SK-N-SH (cell line): Measurements from ENCODE around the gene HOXB9. TPM values are rescaled to one million over a fixed set of nuclear protein-coding genes. Genes with fewer than 3 reads are reported as not detected.

Source experiments
- CTCF ChIA-PET: fragments of 300-600, 350-600 bp; formaldehyde crosslinking; extraction: SDS; loops from one replicate; lab custom pipeline; 2021; lab: Yijun Ruan, JAX
- POLR2A ChIA-PET: fragments of 350-600 bp; sonication (Branson Sonifier 250); formaldehyde crosslinking; extraction: SDS; loops from one replicate; lab custom pipeline; 2020; ENCODE audit warnings: antibody characterized with exemption, inconsistent platforms; lab: Yijun Ruan, JAX
- DNase-seq: peaks from one replicate; pipeline ENCODE4 v3.0.0; 2012
- H2AFZ ChIP-seq: fragments of 200-600 bp; sonication (generic); 2 replicates; pipeline ENCODE4 v1.8.1; 2016; ENCODE audit warnings: antibody characterized with exemption, mild to moderate bottlenecking, low read depth
- H3F3A ChIP-seq: fragments of 200-600 bp; sonication (generic); replicated peaks from 2 replicates; pipeline ENCODE3; 2016; ENCODE audit warnings: antibody characterized with exemption, mild to moderate bottlenecking; ENCODE audit not compliant: insufficient read depth
- H3K27ac ChIP-seq, 2 experiments: fragments of 200-500 bp in 1 of 2; fragments of 200-600 bp in 1 of 2; sonication (Bioruptor generic) in 1 of 2; sonication (generic), shearing (Covaris generic) in 1 of 2; 2 replicates each; pipeline versions ENCODE4 v1.5.1 to v1.6.1; 2014 to 2016; ENCODE audit warnings: low read depth in 2 of 2, inconsistent platforms in 1 of 2, low read length in 1 of 2, mild to moderate bottlenecking in 1 of 2, mixed read lengths in 1 of 2
- H3K27me3 ChIP-seq: fragments of 200-600 bp; sonication (generic), shearing (Covaris generic); 2 replicates; pipeline ENCODE4 v1.6.1; 2016; ENCODE audit warnings: mixed run types; ENCODE audit not compliant: insufficient read depth
- H3K36me3 ChIP-seq, 2 experiments: fragments of 200-500 bp in 1 of 2; fragments of 200-600 bp in 1 of 2; sonication (Bioruptor generic) in 1 of 2; sonication (generic) in 1 of 2; replicated peaks in 1 of 2; 2 replicates each; pipeline versions ENCODE3 to v1.5.1; 2014 to 2016; ENCODE audit warnings: low read length in 1 of 2, mild to moderate bottlenecking in 1 of 2; ENCODE audit not compliant: insufficient read depth in 2 of 2, control insufficient read depth in 1 of 2
- H3K4me1 ChIP-seq, 2 experiments: fragments of 200-500 bp in 1 of 2; fragments of 200-600 bp in 1 of 2; sonication (Bioruptor generic) in 1 of 2; sonication (generic), shearing (Covaris generic) in 1 of 2; 2 replicates each; pipeline versions ENCODE4 v1.5.1 to v1.6.1; 2014 to 2016; ENCODE audit warnings: low read depth in 1 of 2, low read length in 1 of 2, mixed run types in 1 of 2; ENCODE audit not compliant: insufficient read depth in 2 of 2, control insufficient read depth in 1 of 2
- H3K4me2 ChIP-seq: fragments of 200-600 bp; sonication (generic), shearing (Covaris generic); 2 replicates; pipeline ENCODE4 v1.6.1; 2017; ENCODE audit warnings: mixed run types
- H3K4me3 ChIP-seq, 2 experiments: fragments of 200-500 bp in 1 of 2; fragments of 200-600 bp in 1 of 2; sonication (Bioruptor generic) in 1 of 2; sonication (generic), shearing (Covaris generic) in 1 of 2; 2 replicates each; pipeline versions ENCODE4 v1.5.1 to v1.8.1; 2014 to 2016; ENCODE audit warnings: low read depth in 2 of 2, inconsistent platforms in 1 of 2, low read length in 1 of 2, mild to moderate bottlenecking in 1 of 2, mixed read lengths in 1 of 2, moderate library complexity in 1 of 2
- H3K79me2 ChIP-seq: fragments of 200-600 bp; sonication (generic); 2 replicates; pipeline ENCODE4 v1.8.1; 2017; ENCODE audit warnings: mild to moderate bottlenecking; ENCODE audit not compliant: insufficient read depth
- H3K9ac ChIP-seq: fragments of 200-600 bp; sonication (generic); 2 replicates; pipeline ENCODE4 v1.6.1; 2017; ENCODE audit warnings: mixed run types
- H3K9me2 ChIP-seq: fragments of 200-600 bp; sonication (generic); 2 replicates; pipeline ENCODE4 v1.6.1; 2017; ENCODE audit warnings: mixed run types
- H3K9me3 ChIP-seq: fragments of 200-600 bp; sonication (generic); 2 replicates; pipeline ENCODE4 v1.6.1; 2017; ENCODE audit warnings: mixed run types, mild to moderate bottlenecking, moderate library complexity
- H4K20me1 ChIP-seq: fragments of 200-600 bp; sonication (generic); 2 replicates; pipeline ENCODE4 v1.6.1; 2017; ENCODE audit warnings: mild to moderate bottlenecking, mixed run types; ENCODE audit not compliant: insufficient read depth
- EP300 ChIP-seq, 2 experiments: IDR thresholded peaks; 2 replicates each; pipeline versions ENCODE4 v1.4.0 to v1.6.1; 2012; ENCODE audit warnings: borderline replicate concordance in 1 of 2, low read depth in 1 of 2, low read length in 1 of 2
- EZH2phosphoT487 ChIP-seq: fragments of 200-600 bp; sonication (generic); IDR thresholded peaks from 2 replicates; pipeline ENCODE4 v1.6.1; 2017; ENCODE audit warnings: low read depth, mixed run types, mild to moderate bottlenecking, antibody characterized with exemption, moderate library complexity, borderline replicate concordance
- FOSL2 ChIP-seq: IDR thresholded peaks from 2 replicates; pipeline ENCODE4 v1.4.0; 2012; ENCODE audit warnings: low read depth, mild to moderate bottlenecking, moderate library complexity, borderline replicate concordance
- FOXJ3 ChIP-seq: sonication (generic); formaldehyde crosslinking; IDR thresholded peaks from 2 replicates; pipeline ENCODE4 v1.5.1; 2020; ENCODE audit warnings: mild to moderate bottlenecking, missing genetic modification reagents
- GATA2 ChIP-seq: sonication (generic); formaldehyde crosslinking; IDR thresholded peaks from 2 replicates; pipeline ENCODE4 v1.5.0; 2020; ENCODE audit warnings: mild to moderate bottlenecking, missing genetic modification reagents
- MEF2A ChIP-seq: IDR thresholded peaks from 2 replicates; pipeline ENCODE4 v1.4.0; 2012; ENCODE audit warnings: low read depth, borderline replicate concordance
- NRF1 ChIP-seq: IDR thresholded peaks from 2 replicates; pipeline ENCODE4 v1.6.1; 2012; ENCODE audit warnings: low read depth, mild to moderate bottlenecking, low read length
- TAF1 ChIP-seq: IDR thresholded peaks from 2 replicates; pipeline ENCODE4 v1.6.1; 2012; ENCODE audit warnings: low read depth, mild to moderate bottlenecking, low read length, moderate library complexity, borderline replicate concordance
- TCF12 ChIP-seq: IDR thresholded peaks from 2 replicates; pipeline ENCODE4 v1.4.0; 2012
- WGBS: methylation state at CpG from one replicate; pipeline ENCODE4 v1.1.6; 2017; ENCODE audit warnings: low lambda C conversion rate; 5-methylcytosine and 5-hydroxymethylcytosine counted together
- polyA plus RNA-seq, 3 experiments: library from polyadenylated mRNA; depleted of rRNA; stranded (reverse); fragments of >200 nt; gene quantifications; 2 replicates each; pipeline ENCODE4 v1.2.3, GENCODE V29; 2012
- TF ChIP-seq, protein P1 (sequence below): IDR thresholded peaks from 2 replicates; pipeline ENCODE4 v1.4.0; 2012; ENCODE audit warnings: low read depth, borderline replicate concordance
- TF ChIP-seq, protein P2 (sequence below): IDR thresholded peaks from 2 replicates; pipeline ENCODE4 v1.4.0; 2012; ENCODE audit warnings: low read depth
- TF ChIP-seq, protein P3 (sequence below): fragments of 200-600 bp; sonication (generic); IDR thresholded peaks from 2 replicates; pipeline ENCODE4 v1.6.1; 2017; ENCODE audit warnings: antibody characterized with exemption, mild to moderate bottlenecking, moderate library complexity

Gene HOXB9
- polyA plus RNA-seq, 1 of the 3 experiments (the other 2 are of a cell fraction), result not detected

DNA sequence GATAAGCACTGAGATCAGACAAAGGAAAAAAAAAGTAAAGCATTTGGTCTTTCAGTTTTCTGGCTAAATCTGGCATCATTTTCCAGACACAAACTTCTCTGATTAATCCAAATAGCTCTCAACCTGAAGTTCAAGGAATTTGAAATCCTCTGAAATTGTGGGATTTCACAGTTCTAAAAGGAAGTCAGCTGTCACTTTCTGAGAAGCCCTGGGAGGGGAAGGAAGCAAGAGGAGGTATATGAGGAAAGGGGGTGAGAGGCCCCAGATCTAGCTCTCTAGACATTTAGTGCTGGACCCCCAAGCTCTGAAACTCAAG lies 17.5 kb upstream of the HOXB9 start:
- no peak overlapping the region for H2AFZ ChIP-seq
- DNase-seq, result no peak
- no peaks in the 10 kb centered on the region for H3K9me2 ChIP-seq
- no peaks in the 10 kb centered on the region for H3F3A ChIP-seq
- ChIA-PET POLR2A (no interaction called here), CTCF (interaction anchor here (1.2 to 2.3 kb wide), 2 partner anchors 8 to 187 kb away, joined by 3 to 11 read pairs; no protein-coding TSS in a partner anchor)
- TF ChIP-seq MEF2A (no peak), FOXJ3 (no peak), FOSL2 (no peak), EP300 (IDR thresholded peaks at IDR 0.05; ENCODE audit: borderline replicate concordance in 1 of 2, low read depth in 1 of 2, low read length in 1 of 2) (no peak), TAF1 (no peak), GATA2 (CRISPR knock-in tag) (no peak), NRF1 (no peak)
- TF ChIP-seq, protein P1, sequence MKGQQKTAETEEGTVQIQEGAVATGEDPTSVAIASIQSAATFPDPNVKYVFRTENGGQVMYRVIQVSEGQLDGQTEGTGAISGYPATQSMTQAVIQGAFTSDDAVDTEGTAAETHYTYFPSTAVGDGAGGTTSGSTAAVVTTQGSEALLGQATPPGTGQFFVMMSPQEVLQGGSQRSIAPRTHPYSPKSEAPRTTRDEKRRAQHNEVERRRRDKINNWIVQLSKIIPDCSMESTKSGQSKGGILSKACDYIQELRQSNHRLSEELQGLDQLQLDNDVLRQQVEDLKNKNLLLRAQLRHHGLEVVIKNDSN, result no peak
- H3K27me3 ChIP-seq, result peaks cover 100% of the 10 kb centered on the region
- H3K9me3 ChIP-seq, result no peaks in the 10 kb centered on the region
- H3K4me3 ChIP-seq, result no peak overlapping the region
- no peak overlapping the region for H3K9ac ChIP-seq
- no peak overlapping the region for H3K27ac ChIP-seq
- no peak overlapping the region for H3K4me2 ChIP-seq
- no peaks in the 10 kb centered on the region for H3K79me2 ChIP-seq
- H3K4me1 ChIP-seq, result no peaks in the 10 kb centered on the region
- no peaks in the 10 kb centered on the region for H4K20me1 ChIP-seq
- no peaks in the 10 kb centered on the region for H3K36me3 ChIP-seq

DNA sequence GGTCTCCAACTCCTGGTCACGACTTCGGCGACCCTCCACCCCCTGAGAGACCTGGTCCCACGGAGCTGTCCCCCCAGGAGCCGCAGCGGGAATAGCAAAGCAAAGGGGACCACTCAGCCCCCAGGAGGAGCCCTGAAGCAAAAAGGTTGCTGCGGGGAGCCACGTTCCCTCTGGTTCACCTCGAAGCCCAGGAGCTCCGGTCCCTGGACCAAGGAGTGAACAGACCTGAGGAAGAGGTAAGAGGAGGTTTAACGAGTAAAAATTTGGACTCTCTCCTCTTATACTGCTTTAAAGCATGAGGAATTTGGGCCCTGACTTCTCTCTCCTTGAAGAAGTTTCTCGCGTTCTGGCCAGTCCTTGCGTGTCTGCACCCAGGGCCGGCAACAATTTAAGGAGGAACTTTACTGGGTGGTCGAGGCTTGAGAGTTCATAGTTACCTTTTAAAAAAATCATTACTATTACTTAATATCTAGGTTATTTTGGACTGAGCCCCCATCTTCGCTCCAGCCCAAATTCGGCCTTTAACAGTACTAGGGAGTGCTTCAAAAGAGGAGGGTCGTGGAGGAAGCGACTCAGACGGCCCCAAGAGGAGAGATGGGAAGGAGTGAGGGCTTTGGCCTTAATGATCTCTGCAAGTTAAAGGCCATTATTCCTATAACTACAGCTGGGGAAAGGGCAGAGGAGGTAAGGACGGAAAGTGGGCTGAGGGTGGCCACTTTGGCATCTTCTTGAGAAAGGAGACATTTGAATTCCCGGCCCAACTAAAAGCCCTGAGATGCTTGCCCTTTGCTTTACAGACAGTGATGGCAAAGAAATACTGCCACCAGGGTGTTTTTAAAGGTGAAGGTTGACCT lies 16.9 kb upstream of the HOXB9 start:
- H3K27me3 ChIP-seq, result peaks cover 100% of the 10 kb centered on the region
- no peaks in the 10 kb centered on the region for H4K20me1 ChIP-seq
- H3K4me1 ChIP-seq, result no peaks in the 10 kb centered on the region
- H3K4me2 ChIP-seq, result no peak overlapping the region
- WGBS, result 8% methylated on average over 16 of the region's 23 CpGs
- H3K36me3 ChIP-seq, result no peaks in the 10 kb centered on the region
- no peaks in the 10 kb centered on the region for H3K9me3 ChIP-seq
- H3K9ac ChIP-seq, result no peak overlapping the region
- H3K4me3 ChIP-seq, result no peak overlapping the region
- H3F3A ChIP-seq, result no peaks in the 10 kb centered on the region
- no peak overlapping the region for H3K27ac ChIP-seq
- ChIA-PET POLR2A (no interaction called here), CTCF (interaction anchor here (1.2 to 1.3 kb wide), 2 partner anchors 36 to 186 kb away, joined by 3 read pairs; no protein-coding TSS in a partner anchor)
- H3K9me2 ChIP-seq, result no peaks in the 10 kb centered on the region
- H3K79me2 ChIP-seq, result no peaks in the 10 kb centered on the region
- no peak for DNase-seq
- no peak overlapping the region for H2AFZ ChIP-seq
- TF ChIP-seq EZH2phosphoT487 (0 out of 2 replicates have a peak, but pooled peaks have one; percentile 32), TCF12 (no peak)
- TF ChIP-seq, protein P2, sequence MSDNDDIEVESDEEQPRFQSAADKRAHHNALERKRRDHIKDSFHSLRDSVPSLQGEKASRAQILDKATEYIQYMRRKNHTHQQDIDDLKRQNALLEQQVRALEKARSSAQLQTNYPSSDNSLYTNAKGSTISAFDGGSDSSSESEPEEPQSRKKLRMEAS, result no peak
- TF ChIP-seq, protein P3, sequence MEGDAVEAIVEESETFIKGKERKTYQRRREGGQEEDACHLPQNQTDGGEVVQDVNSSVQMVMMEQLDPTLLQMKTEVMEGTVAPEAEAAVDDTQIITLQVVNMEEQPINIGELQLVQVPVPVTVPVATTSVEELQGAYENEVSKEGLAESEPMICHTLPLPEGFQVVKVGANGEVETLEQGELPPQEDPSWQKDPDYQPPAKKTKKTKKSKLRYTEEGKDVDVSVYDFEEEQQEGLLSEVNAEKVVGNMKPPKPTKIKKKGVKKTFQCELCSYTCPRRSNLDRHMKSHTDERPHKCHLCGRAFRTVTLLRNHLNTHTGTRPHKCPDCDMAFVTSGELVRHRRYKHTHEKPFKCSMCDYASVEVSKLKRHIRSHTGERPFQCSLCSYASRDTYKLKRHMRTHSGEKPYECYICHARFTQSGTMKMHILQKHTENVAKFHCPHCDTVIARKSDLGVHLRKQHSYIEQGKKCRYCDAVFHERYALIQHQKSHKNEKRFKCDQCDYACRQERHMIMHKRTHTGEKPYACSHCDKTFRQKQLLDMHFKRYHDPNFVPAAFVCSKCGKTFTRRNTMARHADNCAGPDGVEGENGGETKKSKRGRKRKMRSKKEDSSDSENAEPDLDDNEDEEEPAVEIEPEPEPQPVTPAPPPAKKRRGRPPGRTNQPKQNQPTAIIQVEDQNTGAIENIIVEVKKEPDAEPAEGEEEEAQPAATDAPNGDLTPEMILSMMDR, result no peak
- TF ChIP-seq, all 33 proteins: peak for 1
